ENCODE results near the gene TNFRSF11A.

The TNFRSF11A gene

GRCh38 chr18:62288665-62289008 is 36.5 kb upstream of the TNFRSF11A start:
- DNase-seq (ENCODE audit: extremely low read depth, insufficient read length): peak; percentile 17
- TF ChIP-seq CTCF (IDR thresholded peaks at IDR 0.05; ENCODE audit: insufficient read depth, low read length, poor library complexity, severe bottlenecking): no peak
- no peak overlapping the region for H3K4me3 ChIP-seq (replicated peaks; ENCODE audit: low read depth, low read length)
- H3K36me3 ChIP-seq (ENCODE audit: control insufficient read depth, insufficient read depth, low read length): peaks cover 1% of the 10 kb centered on the region
- H3K27me3 ChIP-seq (replicated peaks; ENCODE audit: control insufficient read depth, insufficient read depth, low read length): no peaks in the 10 kb centered on the region

GRCh38 chr18:62289047-62289446 is 36.1 kb upstream of the TNFRSF11A start:
- H3K27me3 ChIP-seq (replicated peaks; ENCODE audit: control insufficient read depth, insufficient read depth, low read length): no peaks in the 10 kb centered on the region
- H3K36me3 ChIP-seq (ENCODE audit: control insufficient read depth, insufficient read depth, low read length): peaks cover 1% of the 10 kb centered on the region
- no peak for TF ChIP-seq CTCF (IDR thresholded peaks at IDR 0.05; ENCODE audit: insufficient read depth, low read length, poor library complexity, severe bottlenecking)
- H3K4me3 ChIP-seq (replicated peaks; ENCODE audit: low read depth, low read length): no peak overlapping the region
- no peak for DNase-seq (ENCODE audit: extremely low read depth, insufficient read length)

- no peaks in the 10 kb centered on the region for H3K27me3 ChIP-seq (replicated peaks; ENCODE audit: control insufficient read depth, insufficient read depth, low read length)
- H3K36me3 ChIP-seq (ENCODE audit: control insufficient read depth, insufficient read depth, low read length): peaks cover 3% of the 10 kb centered on the region
- no peak overlapping the region for H3K4me3 ChIP-seq (replicated peaks; ENCODE audit: low read depth, low read length)
- no peak for DNase-seq (ENCODE audit: extremely low read depth, insufficient read length)
- TF ChIP-seq CTCF (IDR thresholded peaks at IDR 0.05; ENCODE audit: insufficient read depth, low read length, poor library complexity, severe bottlenecking): no peak
Observed at GRCh38 chr18:62294073-62294472, 31.0 kb upstream of the TNFRSF11A start.

- Histone ChIP-seq H3K27me3 (replicated peaks; ENCODE audit: control insufficient read depth, insufficient read depth, low read length) (no peaks in the 10 kb centered on the region), H3K4me3 (replicated peaks; ENCODE audit: low read depth, low read length) (no peak overlapping the region), H3K36me3 (ENCODE audit: control insufficient read depth, insufficient read depth, low read length) (peaks cover 3% of the 10 kb centered on the region)
- DNase-seq (ENCODE audit: extremely low read depth, insufficient read length): no peak
- no peak for TF ChIP-seq CTCF (IDR thresholded peaks at IDR 0.05; ENCODE audit: insufficient read depth, low read length, poor library complexity, severe bottlenecking)
Observed at GRCh38 chr18:62300359-62300963, 24.6 kb upstream of the TNFRSF11A start.

GRCh38 chr18:62301322-62301721 is 23.8 kb upstream of the TNFRSF11A start:
- DNase-seq (ENCODE audit: extremely low read depth, insufficient read length): no peak
- H3K27me3 ChIP-seq (replicated peaks; ENCODE audit: control insufficient read depth, insufficient read depth, low read length): no peaks in the 10 kb centered on the region
- H3K4me3 ChIP-seq (replicated peaks; ENCODE audit: low read depth, low read length): no peak overlapping the region
- H3K36me3 ChIP-seq (ENCODE audit: control insufficient read depth, insufficient read depth, low read length): peaks cover 3% of the 10 kb centered on the region
- TF ChIP-seq CTCF (IDR thresholded peaks at IDR 0.05; ENCODE audit: insufficient read depth, low read length, poor library complexity, severe bottlenecking): no peak

GRCh38 chr18:62312851-62313250 is 12.3 kb upstream of the TNFRSF11A start:
- DNase-seq (ENCODE audit: extremely low read depth, insufficient read length): no peak
- H3K4me3 ChIP-seq (replicated peaks; ENCODE audit: low read depth, low read length): no peak overlapping the region
- H3K36me3 ChIP-seq (ENCODE audit: control insufficient read depth, insufficient read depth, low read length): peaks cover 3% of the 10 kb centered on the region; the same call in 1 of the 2 replicates
- TF ChIP-seq CTCF (IDR thresholded peaks at IDR 0.05; ENCODE audit: insufficient read depth, low read length, poor library complexity, severe bottlenecking): no peak
- H3K27me3 ChIP-seq (replicated peaks; ENCODE audit: control insufficient read depth, insufficient read depth, low read length): no peaks in the 10 kb centered on the region

All from GM06990 (cell line).